GM12891 (cell line): ENCODE results near the gene MRPL19.

Source experiments
- POLR2A ChIP-seq: IDR thresholded peaks from 2 replicates; pipeline ENCODE4 v1.6.1; 2011; ENCODE audit warnings: low read depth, low read length, control low read depth
- POLR2AphosphoS5 ChIP-seq: IDR thresholded peaks from 2 replicates; pipeline ENCODE4 v1.6.1; 2011; ENCODE audit warnings: low read depth, low read length, control low read depth
- SPI1 ChIP-seq: IDR thresholded peaks from 2 replicates; pipeline ENCODE4 v1.6.1; 2011; ENCODE audit warnings: low read depth, low read length, control low read depth
- TAF1 ChIP-seq: IDR thresholded peaks from 2 replicates; pipeline ENCODE4 v1.6.1; 2011; ENCODE audit warnings: low read depth, low read length, control low read depth

- TF ChIP-seq POLR2A (no peak), POLR2AphosphoS5 (no peak), TAF1 (no peak), SPI1 (no peak)
Measured at GRCh38 chr2:75606761-75607399, 39.7 kb upstream of the MRPL19 start.
